Stimulated activated CD4-positive, alpha-beta T cell treated with anti-CD3 and anti-CD28 coated beads, TNF-alpha, amount 100 ng/mL, for 48 hours (primary cell): ENCODE results near the gene RPL27A.
"Not testable (repeated sequence)": the region's sequence is repeated elsewhere in the genome, so short reads cannot be mapped to it uniquely, and the experiment has no call there.

Source experiments
- DNase-seq, 3 donors: peaks; one replicate each; pipeline ENCODE4 v3.0.0-alpha.2; 2020; ENCODE audit warnings: low read depth in 3 of 3

Gene RPL27A

GRCh38 chr11:8682303-8683114 is at the start of gene RPL27A, which contains the start of gene TRIM66:
Gene RPL27A, plus strand, starts transcription at chr11:8682792. Its CDS starts 22 bp downstream, at chr11:8682814.
Gene TRIM66, minus strand, starts transcription at chr11:8682665. Its CDS starts 10,391 bp downstream, at chr11:8672274.
- DNase-seq: peak; percentile 96 to 99 (median 98)

GRCh38 chr11:8634498-8634897 is 48.1 kb upstream of the RPL27A start:
- no peak for DNase-seq

DNA sequence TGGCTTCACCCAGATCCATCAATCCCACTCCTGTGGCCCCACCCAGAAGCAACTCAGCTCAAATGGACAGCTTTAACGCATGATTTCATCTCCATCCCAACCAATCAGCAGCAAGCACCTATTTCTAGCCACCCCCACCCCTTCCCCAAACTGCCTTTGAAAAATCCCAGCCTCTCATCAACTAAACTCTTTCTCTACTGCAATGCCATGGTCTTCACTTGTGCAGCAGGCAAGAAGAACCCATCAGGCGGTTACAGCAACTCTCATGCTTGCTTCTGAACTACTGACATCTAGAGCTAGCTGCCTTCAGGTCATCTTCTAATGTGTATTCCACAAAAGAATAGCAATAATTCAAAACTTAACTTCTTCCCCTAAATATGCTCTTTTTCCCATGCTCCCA is 46.5 kb upstream of the RPL27A start:
- DNase-seq: no peak

DNA sequence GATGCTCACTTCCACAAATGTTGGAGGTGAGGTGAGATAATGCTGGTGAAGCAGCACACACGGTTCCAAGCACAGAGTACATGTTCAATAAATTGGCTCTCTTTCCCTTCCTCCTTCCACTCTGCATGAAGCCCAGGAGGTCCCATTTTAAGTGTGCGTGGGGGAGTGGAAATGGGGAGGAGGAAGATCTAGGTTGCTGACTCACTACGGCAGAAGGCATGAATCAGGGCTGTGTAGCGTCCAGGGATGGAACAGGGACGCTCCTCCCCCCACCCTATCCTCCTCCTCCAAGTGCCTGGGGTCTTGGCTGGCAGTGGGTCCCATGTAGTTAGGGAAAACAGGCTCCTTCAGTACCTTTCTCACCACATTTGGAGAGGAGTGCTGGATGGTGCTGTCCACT is 44.3 kb upstream of the RPL27A start:
- no peak for DNase-seq

GRCh38 chr11:8639655-8640054 is 42.9 kb upstream of the RPL27A start:
- DNase-seq: no peak

GRCh38 chr11:8640267-8640906 is 42.2 kb upstream of the RPL27A start:
- no peak for DNase-seq

GRCh38 chr11:8641332-8641731 is 41.3 kb upstream of the RPL27A start:
- no peak for DNase-seq

DNA sequence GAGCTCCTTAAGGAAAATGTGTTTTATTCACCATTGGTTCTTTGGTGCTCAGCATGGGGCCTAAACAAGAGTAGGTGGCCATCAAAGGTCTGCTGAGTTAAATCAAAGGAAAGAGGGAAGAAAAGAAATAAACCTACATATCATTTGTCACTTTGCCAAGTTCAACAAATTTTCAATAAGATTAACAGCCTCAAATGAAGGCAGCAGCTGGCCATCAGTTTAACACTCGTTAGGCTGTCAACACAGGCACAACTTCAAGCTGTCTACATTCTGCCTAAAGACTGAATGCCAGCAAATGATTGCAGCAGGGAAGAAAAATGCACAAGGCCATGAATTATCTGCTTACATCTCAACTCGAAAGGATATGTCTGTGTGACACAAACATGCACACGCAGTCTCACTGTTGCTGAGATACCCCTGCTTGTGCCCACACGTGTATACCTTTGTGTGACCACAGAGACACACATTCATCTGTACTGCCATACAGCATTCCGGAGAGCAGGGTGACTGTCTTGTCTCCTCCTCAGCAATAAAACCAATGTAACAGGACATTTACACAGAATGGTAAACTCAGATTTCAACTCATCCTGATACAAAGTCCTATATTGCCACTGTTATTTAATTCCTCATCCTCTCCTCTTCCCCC is 40.3 kb upstream of the RPL27A start:
- DNase-seq: no peak

GRCh38 chr11:8646873-8647272 is 35.7 kb upstream of the RPL27A start:
- DNase-seq: no peak

DNA sequence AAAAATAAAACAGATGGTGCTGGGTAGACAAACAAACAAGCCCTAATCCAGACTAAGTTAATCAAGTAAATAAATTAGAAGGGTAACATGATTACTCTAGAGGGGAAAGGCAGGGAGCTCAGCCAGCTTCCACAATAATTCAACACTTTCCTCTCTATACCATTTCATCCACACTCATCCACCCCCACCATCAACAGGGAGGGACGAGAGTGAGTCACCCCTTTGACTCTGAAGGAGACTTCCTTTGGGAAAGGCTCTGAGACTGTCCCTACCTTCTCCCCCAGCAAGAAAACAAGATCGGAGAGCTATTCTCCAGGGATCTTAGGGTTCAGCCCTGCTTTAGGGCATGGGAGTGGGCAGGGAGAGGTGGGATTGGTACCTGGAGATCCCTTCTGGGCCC is 33.2 kb upstream of the RPL27A start:
- no peak for DNase-seq

- DNase-seq: no peak
Measured at GRCh38 chr11:8650401-8650990, 32.1 kb upstream of the RPL27A start.

- DNase-seq: no peak
Measured at GRCh38 chr11:8652140-8652539, 30.5 kb upstream of the RPL27A start.

- no peak for DNase-seq
Measured at GRCh38 chr11:8654503-8654902, 28.1 kb upstream of the RPL27A start.

DNA sequence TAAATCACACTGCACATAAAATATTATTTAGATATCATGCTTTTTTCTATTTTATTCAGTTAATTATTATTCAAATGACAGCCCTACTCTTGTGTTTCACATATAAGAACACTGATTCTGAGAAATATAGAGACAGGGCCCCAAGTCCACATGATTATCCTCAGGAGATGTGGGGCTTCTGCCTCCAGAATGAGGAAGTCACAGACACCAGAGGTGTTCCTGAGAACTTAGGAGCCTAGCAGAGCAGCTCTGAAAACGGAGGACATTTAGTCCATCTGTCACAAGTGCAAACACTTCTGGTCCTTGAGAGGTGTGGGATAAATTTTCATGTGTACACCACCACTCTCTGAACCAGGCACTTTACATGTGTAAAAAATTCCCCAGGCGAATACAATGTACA is 26.3 kb upstream of the RPL27A start:
- DNase-seq: no peak

- no peak for DNase-seq
Measured at GRCh38 chr11:8658321-8659057, 24.1 kb upstream of the RPL27A start.

DNA sequence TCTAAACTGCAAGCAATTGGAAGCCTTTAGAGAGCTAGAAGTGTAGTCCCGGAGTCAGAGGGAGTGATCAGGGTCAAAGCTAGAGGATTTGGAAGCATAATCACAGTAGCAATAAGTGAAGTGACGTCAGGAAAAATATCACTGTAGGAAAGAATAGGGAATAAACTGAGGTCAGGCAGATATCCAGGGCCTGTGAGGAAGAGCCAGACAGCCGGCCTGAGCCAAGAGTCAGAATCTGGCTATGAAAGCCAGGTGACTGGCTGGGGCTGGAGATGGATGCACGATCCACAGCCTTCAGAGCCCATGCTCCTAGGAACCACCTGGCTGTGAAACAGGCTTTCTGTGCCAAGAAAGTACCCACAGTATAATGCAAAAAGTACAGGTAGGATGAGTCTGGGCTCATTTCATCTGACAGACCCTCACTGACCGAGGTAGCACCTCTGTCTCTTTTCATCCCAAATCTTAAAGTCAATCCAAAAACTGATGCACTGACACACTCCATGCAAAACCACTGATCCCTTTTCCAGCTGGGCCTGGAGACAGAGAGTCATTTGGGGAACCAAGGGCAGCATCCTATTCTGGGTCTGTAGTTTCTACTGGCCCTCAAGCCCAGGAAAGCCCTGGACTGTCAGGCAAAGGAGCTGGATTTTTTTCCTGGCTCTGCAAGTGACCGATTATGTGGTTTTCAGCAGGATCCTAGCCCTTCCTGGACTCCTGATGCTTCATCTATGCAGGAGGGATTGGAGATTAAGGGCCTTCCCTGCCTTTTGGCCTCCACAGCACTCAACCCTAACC is 21.4 kb upstream of the RPL27A start:
- no peak for DNase-seq

DNA sequence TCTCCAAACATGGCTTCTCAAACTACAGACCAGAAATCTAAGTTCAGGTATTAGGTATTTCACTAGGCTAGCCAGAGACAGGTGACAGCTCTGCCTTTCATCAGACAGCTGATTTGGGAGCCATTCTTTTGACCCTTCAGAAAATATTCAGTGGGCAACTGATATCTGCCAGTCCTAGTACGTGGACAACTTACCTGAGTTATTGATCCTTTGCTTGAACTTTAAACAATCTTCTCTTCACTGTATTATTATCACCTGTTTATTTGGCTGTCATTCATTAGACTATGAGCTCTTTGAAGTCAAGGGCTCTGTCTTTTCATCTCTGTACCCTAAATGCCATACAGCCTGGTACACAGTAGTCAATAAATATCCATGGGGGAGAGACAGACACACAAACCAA is 17.4 kb upstream of the RPL27A start:
- no peak for DNase-seq

DNA sequence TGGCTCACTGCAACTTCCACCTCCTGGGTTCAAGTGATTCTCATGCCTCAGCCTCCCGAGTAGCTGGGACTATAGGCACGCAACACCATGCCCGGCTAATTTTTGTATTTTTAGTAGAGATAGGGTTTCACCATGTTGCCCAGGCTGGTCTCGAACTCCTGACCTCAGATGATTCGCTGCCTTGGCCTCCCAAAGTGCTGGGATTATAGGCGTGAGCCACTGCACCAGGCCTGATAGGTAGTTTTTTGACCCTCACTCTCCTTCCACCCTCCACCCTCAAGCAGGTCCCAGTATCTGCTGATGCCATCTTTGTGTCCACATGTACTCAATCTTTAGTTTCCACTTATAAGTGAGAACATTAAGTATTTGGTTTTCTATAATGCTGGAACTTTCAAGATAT is 12.5 kb upstream of the RPL27A start:
- DNase-seq: not testable (repeated sequence)

DNA sequence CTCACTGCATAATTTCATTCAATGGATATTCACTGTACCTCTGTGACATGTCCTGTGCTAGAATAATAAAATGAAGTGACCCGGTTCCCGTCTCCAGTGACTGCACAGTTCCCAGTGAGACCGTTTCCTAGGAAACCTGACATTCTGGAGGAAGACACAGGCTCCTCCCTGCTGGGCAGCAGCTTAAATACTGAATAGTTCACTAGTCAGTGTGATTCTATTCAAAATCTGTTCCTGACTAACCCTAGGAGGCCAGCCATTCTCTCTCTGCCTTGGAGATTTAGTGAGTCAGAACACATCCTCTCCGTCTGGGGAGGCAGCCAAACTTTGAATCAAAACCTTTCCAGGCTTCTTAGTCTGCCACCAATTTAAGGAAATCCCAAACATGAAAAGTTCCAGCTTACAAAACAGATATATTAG is 11.4 kb upstream of the RPL27A start:
- no peak for DNase-seq

GRCh38 chr11:8671651-8672062 is 10.9 kb upstream of the RPL27A start:
- DNase-seq: no peak

DNA sequence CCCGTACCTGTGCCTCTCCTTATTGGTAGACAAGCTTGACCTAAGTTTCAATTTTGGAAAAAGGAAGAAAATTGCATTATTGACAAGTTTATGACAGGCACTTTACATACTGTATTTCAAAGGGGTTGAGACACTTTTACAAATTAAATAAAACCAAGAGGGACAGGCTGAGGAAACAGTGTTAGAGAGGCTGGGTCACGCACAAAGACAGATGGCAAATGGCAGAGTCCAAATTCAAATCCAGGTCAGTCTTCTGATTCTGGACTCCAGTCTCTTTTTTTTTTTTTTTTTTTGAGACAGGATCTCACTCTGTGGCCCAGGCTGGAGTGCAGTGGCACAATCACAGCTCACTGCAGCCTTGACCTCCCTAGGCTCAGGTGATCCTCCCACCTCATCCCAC is 10.2 kb upstream of the RPL27A start:
- DNase-seq: no peak
